IMR-90 (cell line): ENCODE data around the gene ERICH6B. TPM values are rescaled to one million over a fixed set of nuclear protein-coding genes. Genes with fewer than 3 reads are reported as not detected.

ENCODE experiments used
- ATAC-seq: fragments of 200-7000 bp; cut with Tn5 transposase; 2 replicates; pipeline ENCODE4 v1.9.1; 2020; ENCODE audit warnings: low read depth, mild to moderate bottlenecking, moderate library complexity
- BruUV-seq: library from RNA; stranded (reverse); fragments of 400-500 nt; replicated peaks from 2 replicates; lab custom pipeline; 2021; lab: Mats Ljungman, UMichigan
- CTCF ChIA-PET: fragments of 300-600 bp; formaldehyde crosslinking; extraction: SDS; loops from one replicate; lab custom pipeline; 2021; ENCODE audit warnings: antibody characterized with exemption; lab: Yijun Ruan, JAX
- POLR2A ChIA-PET: fragments of 300-600 bp; sonication (Branson Sonifier 250); formaldehyde crosslinking; loops from one replicate; lab custom pipeline; 2022; ENCODE audit warnings: antibody characterized with exemption; ENCODE audit not compliant: unreplicated experiment; lab: Charles Lee
- DNase-seq: peaks from one replicate; pipeline ENCODE4 v3.0.0; 2013
- H2AFZ ChIP-seq: replicated peaks from 2 replicates; pipeline ENCODE3; 2013; ENCODE audit warnings: low read length, mild to moderate bottlenecking; ENCODE audit not compliant: poor library complexity
- H2AK5ac ChIP-seq: 2 replicates; pipeline ENCODE4 v1.6.1; 2013; ENCODE audit warnings: low read depth, low read length, inconsistent platforms
- H2AK9ac ChIP-seq: replicated peaks from 2 replicates; pipeline ENCODE3; 2013; ENCODE audit warnings: mild to moderate bottlenecking, low read depth, low read length, moderate library complexity; ENCODE audit not compliant: poor library complexity
- H2BK120ac ChIP-seq: 2 replicates; pipeline ENCODE4 v1.6.1; 2013; ENCODE audit warnings: low read depth, low read length, inconsistent platforms
- H2BK15ac ChIP-seq: 3 replicates; pipeline ENCODE4 v1.6.1; 2013; ENCODE audit warnings: low read depth, low read length, inconsistent platforms
- H2BK20ac ChIP-seq: 2 replicates; pipeline ENCODE4 v1.6.1; 2013; ENCODE audit warnings: low read depth, mild to moderate bottlenecking, inconsistent platforms, low read length, moderate library complexity
- H2BK5ac ChIP-seq: 2 replicates; pipeline ENCODE4 v1.6.1; 2013; ENCODE audit warnings: mild to moderate bottlenecking, low read depth, low read length, inconsistent platforms; ENCODE audit not compliant: poor library complexity, severe bottlenecking
- H3K14ac ChIP-seq: replicated peaks from 2 replicates; pipeline ENCODE4 v1.6.1; 2013; ENCODE audit warnings: low read depth, low read length, inconsistent platforms
- H3K18ac ChIP-seq: 2 replicates; pipeline ENCODE4 v1.6.1; 2013; ENCODE audit warnings: low read depth, low read length, control low read depth
- H3K23ac ChIP-seq: 2 replicates; pipeline ENCODE4 v1.6.1; 2013; ENCODE audit warnings: low read depth, low read length, inconsistent platforms
- H3K27ac ChIP-seq: 2 replicates; pipeline ENCODE4 v1.5.1; 2013; ENCODE audit warnings: mild to moderate bottlenecking, control low read depth, low read length; ENCODE audit not compliant: insufficient read depth
- H3K27me3 ChIP-seq: 2 replicates; pipeline ENCODE4 v1.6.1; 2013; ENCODE audit warnings: low read length; ENCODE audit not compliant: control insufficient read depth, insufficient read depth
- H3K36me3 ChIP-seq: 2 replicates; pipeline ENCODE4 v1.6.1; 2013; ENCODE audit warnings: low read length, mixed read lengths; ENCODE audit not compliant: control insufficient read depth, insufficient read depth
- H3K4ac ChIP-seq: 2 replicates; pipeline ENCODE4 v1.6.1; 2013; ENCODE audit warnings: low read depth, low read length, inconsistent platforms
- H3K4me1 ChIP-seq: 2 replicates; pipeline ENCODE4 v1.6.1; 2013; ENCODE audit warnings: low read length, mixed read lengths; ENCODE audit not compliant: control insufficient read depth, insufficient read depth
- H3K4me2 ChIP-seq: 2 replicates; pipeline ENCODE4 v1.6.1; 2013; ENCODE audit warnings: low read depth, mild to moderate bottlenecking, control low read depth, low read length, moderate library complexity
- H3K4me3 ChIP-seq: 2 replicates; pipeline ENCODE4 v1.5.1; 2013; ENCODE audit warnings: low read depth, mild to moderate bottlenecking, control low read depth, low read length, moderate library complexity; ENCODE audit not compliant: insufficient read depth
- H3K56ac ChIP-seq: 2 replicates; pipeline ENCODE4 v1.6.1; 2013; ENCODE audit warnings: low read length, inconsistent platforms; ENCODE audit not compliant: insufficient read depth; ENCODE audit errors: extremely low read depth
- H3K79me1 ChIP-seq, 2 experiments: 2 replicates each; pipeline ENCODE4 v1.6.1; 2013; ENCODE audit warnings: low read length in 2 of 2, inconsistent platforms in 1 of 2, low read depth in 1 of 2
- H3K9ac ChIP-seq: 2 replicates; pipeline ENCODE4 v1.6.1; 2013; ENCODE audit warnings: low read depth, low read length, control low read depth
- H3K9me1 ChIP-seq: 2 replicates; pipeline ENCODE4 v1.6.1; 2013; ENCODE audit warnings: low read length, inconsistent platforms; ENCODE audit not compliant: insufficient read depth
- H3K9me3 ChIP-seq: 2 replicates; pipeline ENCODE4 v1.6.1; 2013; ENCODE audit warnings: low read length; ENCODE audit not compliant: control insufficient read depth, insufficient read depth
- H4K20me1 ChIP-seq: 2 replicates; pipeline ENCODE4 v1.6.1; 2013; ENCODE audit warnings: low read length, inconsistent platforms; ENCODE audit not compliant: insufficient read depth
- H4K5ac ChIP-seq: 2 replicates; pipeline ENCODE4 v1.6.1; 2013; ENCODE audit warnings: mild to moderate bottlenecking, low read depth, low read length, control low read depth
- H4K8ac ChIP-seq, 2 experiments: 2 replicates each; pipeline ENCODE4 v1.6.1; 2013; ENCODE audit warnings: low read depth in 2 of 2, low read length in 2 of 2, control low read depth in 1 of 2, inconsistent platforms in 1 of 2
- H4K91ac ChIP-seq: 2 replicates; pipeline ENCODE4 v1.6.1; 2013; ENCODE audit warnings: low read depth, low read length, inconsistent platforms; ENCODE audit not compliant: insufficient read depth
- CEBPB ChIP-seq: IDR thresholded peaks from 2 replicates; pipeline ENCODE4 v1.6.1; 2012; ENCODE audit warnings: low read depth, low read length, improper control_type of control experiment
- CHD1 ChIP-seq: IDR thresholded peaks from 2 replicates; pipeline ENCODE4 v1.6.1; 2012; ENCODE audit warnings: low read depth, low read length, improper control_type of control experiment
- FOS ChIP-seq: fragments of 150-350 bp; IDR thresholded peaks from 2 replicates; pipeline ENCODE4 v1.6.1; 2016; ENCODE audit warnings: low read depth, low read length
- MAFK ChIP-seq: IDR thresholded peaks from 2 replicates; pipeline ENCODE4 v1.6.1; 2012; ENCODE audit warnings: low read depth, low read length, improper control_type of control experiment
- MAZ ChIP-seq: IDR thresholded peaks from 2 replicates; pipeline ENCODE4 v1.6.1; 2012; ENCODE audit warnings: low read depth, mild to moderate bottlenecking, low read length, improper control_type of control experiment, moderate library complexity, borderline replicate concordance
- MXI1 ChIP-seq: IDR thresholded peaks from 2 replicates; pipeline ENCODE4 v1.6.1; 2012; ENCODE audit warnings: low read depth, mild to moderate bottlenecking, low read length, moderate library complexity, borderline replicate concordance
- NFE2L2 ChIP-seq: fragments of 150-350 bp; IDR thresholded peaks from 2 replicates; pipeline ENCODE4 v1.6.1; 2016; ENCODE audit warnings: low read depth, mild to moderate bottlenecking, low read length
- RAD21 ChIP-seq: IDR thresholded peaks from 2 replicates; pipeline ENCODE4 v1.6.1; 2012; ENCODE audit warnings: low read length, improper control_type of control experiment
- RCOR1 ChIP-seq: IDR thresholded peaks from 2 replicates; pipeline ENCODE4 v1.6.1; 2012; ENCODE audit warnings: mild to moderate bottlenecking, low read length, improper control_type of control experiment; ENCODE audit not compliant: insufficient replicate concordance
- USF2 ChIP-seq: fragments of 150-350 bp; IDR thresholded peaks from 2 replicates; pipeline ENCODE4 v1.6.1; 2017; ENCODE audit warnings: mild to moderate bottlenecking, antibody characterized with exemption, low read length, low read depth
- WGBS, 2 experiments: methylation state at CpG; one replicate each; pipeline versions ENCODE4 v1.1.5 to v1.1.7; 2013; ENCODE audit warnings: missing lambda C conversion rate in 2 of 2; ENCODE audit not compliant: insufficient read length in 1 of 2; ENCODE audit errors: extremely low coverage in 2 of 2; 5-methylcytosine and 5-hydroxymethylcytosine counted together
- dilution Hi-C: fragments of 300-500 bp; cut with HindIII; formaldehyde crosslinking; loops from one replicate; pipeline ENCODE4 v1.14.3; 2018; ENCODE audit warnings: low sequenced_read_pairs; ENCODE audit not compliant: unreplicated experiment
- in situ Hi-C: fragments of 300-500 bp; cut with MboI; formaldehyde crosslinking; loops from 3 replicates; pipeline ENCODE4 v1.14.3; 2019; ENCODE audit warnings: low sequenced_read_pairs, inconsistent platforms, mixed read lengths
- intact Hi-C: fragments of 100-400 bp; cut with micrococcal nuclease; formaldehyde crosslinking; loops from 2 replicates; pipeline ENCODE4 v1.10.0; 2022
- polyA plus RNA-seq, 3 experiments: library from polyadenylated mRNA; depleted of rRNA; stranded (reverse); fragments of >200 nt; gene quantifications; 2 replicates each; pipeline ENCODE4 v1.2.3, GENCODE V29; 2012; ENCODE audit warnings: low replicate concordance in 1 of 3
- total RNA-seq: library from RNA; depleted of rRNA; stranded (reverse); fragments of >200 nt; gene quantifications from 2 replicates; pipeline ENCODE4 v1.2.3, GENCODE V29; 2012
- TF ChIP-seq, protein P1 (sequence below): conservative IDR thresholded peaks from 2 replicates; pipeline ENCODE4 v1.5.1; 2012; ENCODE audit warnings: mild to moderate bottlenecking, low read depth, low read length, improper control_type of control experiment

The ERICH6B gene
- total and polyA plus RNA-seq, 2 of the 4 experiments (the other 2 are of a cell fraction): not detected

- Histone ChIP-seq H3K4me3 (no peak overlapping the region), H3K27me3 (peaks cover 2% of the 10 kb centered on the region), H3K4me2 (no peak overlapping the region), H2AFZ (no peak overlapping the region), H2BK120ac (no peak overlapping the region), H3K9me1 (no peaks in the 10 kb centered on the region), H3K27ac (no peak overlapping the region), H3K79me1 (no peaks in the 10 kb centered on the region), H3K18ac (no peak overlapping the region), H2BK20ac (no peak overlapping the region), H2BK15ac (no peak overlapping the region), H4K20me1 (no peaks in the 10 kb centered on the region), H2BK5ac (no peak overlapping the region), H3K9me3 (no peaks in the 10 kb centered on the region), H3K4ac (no peak overlapping the region), H2AK5ac (no peak overlapping the region), H3K36me3 (no peaks in the 10 kb centered on the region), H4K91ac (no peak overlapping the region), H4K5ac (no peak overlapping the region), H3K14ac (no peak overlapping the region), H3K9ac (no peak overlapping the region), H3K56ac (no peak overlapping the region), H3K4me1 (no peaks in the 10 kb centered on the region), H4K8ac (no peak overlapping the region), H2AK9ac (no peak overlapping the region), H3K23ac (no peak overlapping the region)
- dilution Hi-C loops: no loop called here
- no peak for DNase-seq
- ATAC-seq: no peak
- intact Hi-C loops: no loop called here
- in situ Hi-C loops: no loop called here
- 86% methylated on average over 1 of the region's 3 CpGs; no CpG with 5 or more reads in 1 of the 2 experiments for WGBS, 2 experiments
- BruUV-seq: no TSS peak
- ChIA-PET POLR2A (no interaction called here), CTCF (no interaction called here)
- no peak for TF ChIP-seq FOS
- no peak for TF ChIP-seq RAD21
- no peak for TF ChIP-seq RCOR1
- TF ChIP-seq, protein P1, sequence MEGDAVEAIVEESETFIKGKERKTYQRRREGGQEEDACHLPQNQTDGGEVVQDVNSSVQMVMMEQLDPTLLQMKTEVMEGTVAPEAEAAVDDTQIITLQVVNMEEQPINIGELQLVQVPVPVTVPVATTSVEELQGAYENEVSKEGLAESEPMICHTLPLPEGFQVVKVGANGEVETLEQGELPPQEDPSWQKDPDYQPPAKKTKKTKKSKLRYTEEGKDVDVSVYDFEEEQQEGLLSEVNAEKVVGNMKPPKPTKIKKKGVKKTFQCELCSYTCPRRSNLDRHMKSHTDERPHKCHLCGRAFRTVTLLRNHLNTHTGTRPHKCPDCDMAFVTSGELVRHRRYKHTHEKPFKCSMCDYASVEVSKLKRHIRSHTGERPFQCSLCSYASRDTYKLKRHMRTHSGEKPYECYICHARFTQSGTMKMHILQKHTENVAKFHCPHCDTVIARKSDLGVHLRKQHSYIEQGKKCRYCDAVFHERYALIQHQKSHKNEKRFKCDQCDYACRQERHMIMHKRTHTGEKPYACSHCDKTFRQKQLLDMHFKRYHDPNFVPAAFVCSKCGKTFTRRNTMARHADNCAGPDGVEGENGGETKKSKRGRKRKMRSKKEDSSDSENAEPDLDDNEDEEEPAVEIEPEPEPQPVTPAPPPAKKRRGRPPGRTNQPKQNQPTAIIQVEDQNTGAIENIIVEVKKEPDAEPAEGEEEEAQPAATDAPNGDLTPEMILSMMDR: no peak
- no peak for TF ChIP-seq NFE2L2
- no peak for TF ChIP-seq MAZ
- no peak for TF ChIP-seq CEBPB
- no peak for TF ChIP-seq CHD1
- no peak for TF ChIP-seq USF2
- TF ChIP-seq MAFK: no peak
- TF ChIP-seq MXI1: no peak
Observed at GRCh38 chr13:45594764-45595163, 20.8 kb downstream of the ERICH6B start.
